CD4-positive, CD25-positive, alpha-beta regulatory T cell (primary cell): Measurements from ENCODE around the gene CREB3L2. TPM values are rescaled to one million over a fixed set of nuclear protein-coding genes. Genes with fewer than 3 reads are reported as not detected.

Experiments used
- ATAC-seq, 2 donors: fragments of 150-1000 bp; cut with Tn5 transposase; one replicate each; pipeline ENCODE4 v1.10.0; 2021; ENCODE audit warnings: low read depth in 2 of 2, moderate number of reproducible peaks in 2 of 2, moderate library complexity in 1 of 2
- DNase-seq, 3 donors: peaks; one replicate each; pipeline versions ENCODE4 v3.0.0 to v3.0.0-alpha.2; 2012 to 2022; ENCODE audit warnings: mixed read lengths in 1 of 3
- H3K27ac ChIP-seq: one replicate; pipeline ENCODE4 v1.7.0; 2013; ENCODE audit warnings: mild to moderate bottlenecking, low read length; ENCODE audit not compliant: insufficient read depth, poor library complexity, severe bottlenecking
- H3K27me3 ChIP-seq: one replicate; pipeline ENCODE4 v1.7.0; 2013; ENCODE audit warnings: low read length; ENCODE audit not compliant: control insufficient read depth, insufficient read depth
- H3K36me3 ChIP-seq: one replicate; pipeline ENCODE4 v1.7.0; 2013; ENCODE audit warnings: mild to moderate bottlenecking, low read length, moderate library complexity; ENCODE audit not compliant: control insufficient read depth, insufficient read depth
- H3K4me1 ChIP-seq: 2 replicates; pipeline ENCODE4 v1.7.0; 2013; ENCODE audit warnings: mild to moderate bottlenecking, low read length; ENCODE audit not compliant: insufficient read depth, control insufficient read depth, poor library complexity, severe bottlenecking
- H3K4me3 ChIP-seq: one replicate; pipeline ENCODE4 v1.7.0; 2013; ENCODE audit warnings: low read depth, mild to moderate bottlenecking, low read length, moderate library complexity
- H3K9me3 ChIP-seq, 2 experiments: 1 replicate in 1 of 2; 2 replicates in 1 of 2; pipeline ENCODE4 v1.7.0; 2013; ENCODE audit warnings: low read length in 2 of 2, mild to moderate bottlenecking in 1 of 2, moderate library complexity in 1 of 2; ENCODE audit not compliant: control insufficient read depth in 2 of 2
- H3K27ac Mint-ChIP-seq, 3 donors: one replicate each; pipeline ENCODE4 v1.8.0; 2020 to 2022; ENCODE audit warnings: mild to moderate bottlenecking in 3 of 3, mixed read lengths in 3 of 3, moderate library complexity in 2 of 3
- H3K27me3 Mint-ChIP-seq: one replicate; pipeline ENCODE4 v1.8.0; 2022; ENCODE audit warnings: mild to moderate bottlenecking, mixed read lengths
- H3K36me3 Mint-ChIP-seq: one replicate; pipeline ENCODE4 v1.8.0; 2020; ENCODE audit warnings: mixed read lengths
- H3K4me1 Mint-ChIP-seq, 4 donors: one replicate each; pipeline ENCODE4 v1.8.0; 2020 to 2022; ENCODE audit warnings: mixed read lengths in 4 of 4, mild to moderate bottlenecking in 1 of 4
- H3K4me3 Mint-ChIP-seq, 4 donors: one replicate each; pipeline ENCODE4 v1.8.0; 2020 to 2022; ENCODE audit warnings: mild to moderate bottlenecking in 4 of 4, mixed read lengths in 4 of 4, moderate library complexity in 3 of 4
- H3K9me3 Mint-ChIP-seq, 7 donors: one replicate each; pipeline ENCODE4 v1.8.0; 2020 to 2022; ENCODE audit warnings: mixed read lengths in 7 of 7, mild to moderate bottlenecking in 3 of 7, moderate library complexity in 2 of 7
- polyA plus RNA-seq, 4 donors: library from polyadenylated mRNA; unstranded; fragments of 300-500 nt; fragmentation: Illumina TruSeq; gene quantifications; one replicate each; pipeline ENCODE4 v1.2.3, GENCODE V29; 2021
- total RNA-seq: library from RNA; stranded (reverse); gene quantifications from one replicate; pipeline ENCODE4 v1.2.3, GENCODE V29; 2022

Gene CREB3L2
- total and polyA plus RNA-seq, 5 donors from 2014 or later: 12.0 to 27.3 (median 15.9) TPM

- peaks cover 33% of the 10 kb centered on the region for H3K36me3 Mint-ChIP-seq
- H3K4me1 Mint-ChIP-seq: peaks cover 0 to 4% (median 0%) of the 10 kb centered on the region in 4 donors
- no peak overlapping the region for H3K4me3 Mint-ChIP-seq
- H3K4me3 ChIP-seq: no peak overlapping the region
- ATAC-seq: no peak
- peak overlapping the region in 1 of 3 donors; percentile 44 for H3K27ac Mint-ChIP-seq
- H3K27ac ChIP-seq: no peak overlapping the region
- no peaks in the 10 kb centered on the region for H3K4me1 ChIP-seq
- no peaks in the 10 kb centered on the region for H3K27me3 ChIP-seq
- DNase-seq: no peak
- H3K9me3 Mint-ChIP-seq: no peaks in the 10 kb centered on the region
- H3K36me3 ChIP-seq: peaks cover 31% of the 10 kb centered on the region
- no peaks in the 10 kb centered on the region for H3K27me3 Mint-ChIP-seq
- no peaks in the 10 kb centered on the region for H3K9me3 ChIP-seq
Measured at GRCh38 chr7:137890449-137890921, 111.4 kb downstream of the CREB3L2 start.

- DNase-seq (no peak), ATAC-seq (no peak)
- Mint-ChIP-seq H3K36me3 (peaks cover 24% of the 10 kb centered on the region), H3K9me3 (no peaks in the 10 kb centered on the region), H3K27ac (peak overlapping the region in 1 of 3 donors; percentile 85), H3K4me1 (peaks cover 0 to 3% (median 0%) of the 10 kb centered on the region in 4 donors), H3K4me3 (no peak overlapping the region), H3K27me3 (no peaks in the 10 kb centered on the region)
- Histone ChIP-seq H3K4me1 (no peaks in the 10 kb centered on the region), H3K27me3 (no peaks in the 10 kb centered on the region), H3K4me3 (no peak overlapping the region), H3K9me3 (no peaks in the 10 kb centered on the region), H3K27ac (no peak overlapping the region), H3K36me3 (peaks cover 38% of the 10 kb centered on the region)
Measured at GRCh38 chr7:137888241-137888640, 113.6 kb downstream of the CREB3L2 start.

- H3K9me3 Mint-ChIP-seq: no peaks in the 10 kb centered on the region
- H3K36me3 Mint-ChIP-seq: peaks cover 37% of the 10 kb centered on the region
- peak overlapping the region in 2 of 3 donors; percentile 12 to 55 for H3K27ac Mint-ChIP-seq
- no peaks in the 10 kb centered on the region for H3K27me3 Mint-ChIP-seq
- peaks cover 0 to 3% (median 0%) of the 10 kb centered on the region in 4 donors for H3K4me1 Mint-ChIP-seq
- Histone ChIP-seq H3K4me3 (no peak overlapping the region), H3K4me1 (no peaks in the 10 kb centered on the region), H3K27me3 (no peaks in the 10 kb centered on the region), H3K36me3 (peaks cover 45% of the 10 kb centered on the region), H3K27ac (no peak overlapping the region), H3K9me3 (no peaks in the 10 kb centered on the region)
- DNase-seq (no peak), ATAC-seq (no peak)
- no peak overlapping the region for H3K4me3 Mint-ChIP-seq
Measured at GRCh38 chr7:137886746-137887145, 115.1 kb downstream of the CREB3L2 start.

- no peaks in the 10 kb centered on the region for H3K9me3 ChIP-seq
- peaks cover 50% of the 10 kb centered on the region for H3K36me3 ChIP-seq
- peak overlapping the region; percentile 12 to 87 (median 63) for H3K27ac Mint-ChIP-seq
- H3K36me3 Mint-ChIP-seq: peaks cover 41% of the 10 kb centered on the region
- no peaks in the 10 kb centered on the region for H3K27me3 ChIP-seq
- H3K4me1 Mint-ChIP-seq: peaks cover 0 to 3% (median 0%) of the 10 kb centered on the region in 4 donors
- ATAC-seq (no peak), DNase-seq (no peak)
- no peaks in the 10 kb centered on the region for H3K9me3 Mint-ChIP-seq
- no peak overlapping the region for H3K4me3 ChIP-seq
- no peak overlapping the region for H3K27ac ChIP-seq
- H3K4me3 Mint-ChIP-seq: no peak overlapping the region
- no peaks in the 10 kb centered on the region for H3K4me1 ChIP-seq
- no peaks in the 10 kb centered on the region for H3K27me3 Mint-ChIP-seq
Measured at GRCh38 chr7:137886281-137886680, 115.6 kb downstream of the CREB3L2 start.

- no peak for DNase-seq
- no peaks in the 10 kb centered on the region for H3K9me3 Mint-ChIP-seq
- no peak overlapping the region for H3K4me3 Mint-ChIP-seq
- ATAC-seq: no peak
- peaks cover 0 to 3% (median 0%) of the 10 kb centered on the region in 4 donors for H3K4me1 Mint-ChIP-seq
- H3K27me3 Mint-ChIP-seq: no peaks in the 10 kb centered on the region
- peaks cover 40% of the 10 kb centered on the region for H3K36me3 Mint-ChIP-seq
- no peaks in the 10 kb centered on the region for H3K4me1 ChIP-seq
- no peaks in the 10 kb centered on the region for H3K9me3 ChIP-seq
- no peaks in the 10 kb centered on the region for H3K27me3 ChIP-seq
- H3K27ac ChIP-seq: no peak overlapping the region
- peak overlapping the region in 1 of 3 donors; percentile 63 for H3K27ac Mint-ChIP-seq
- H3K4me3 ChIP-seq: no peak overlapping the region
- H3K36me3 ChIP-seq: peaks cover 56% of the 10 kb centered on the region
Measured at GRCh38 chr7:137885678-137886077, 116.2 kb downstream of the CREB3L2 start.

- DNase-seq: no peak
- peak overlapping the region in 1 of 4 donors; percentile 83 for H3K4me3 Mint-ChIP-seq
- H3K9me3 Mint-ChIP-seq: no peaks in the 10 kb centered on the region
- no peaks in the 10 kb centered on the region for H3K27me3 Mint-ChIP-seq
- no peaks in the 10 kb centered on the region for H3K4me1 Mint-ChIP-seq
- no peak overlapping the region for H3K27ac Mint-ChIP-seq
- peaks cover 82% of the 10 kb centered on the region for H3K36me3 ChIP-seq
- H3K36me3 Mint-ChIP-seq: peaks cover 59% of the 10 kb centered on the region
- ATAC-seq: no peak
- H3K9me3 ChIP-seq: no peaks in the 10 kb centered on the region
- no peaks in the 10 kb centered on the region for H3K27me3 ChIP-seq
- no peak overlapping the region for H3K4me3 ChIP-seq
- no peaks in the 10 kb centered on the region for H3K4me1 ChIP-seq
- H3K27ac ChIP-seq: no peak overlapping the region
Measured at GRCh38 chr7:137882806-137883205, 119.1 kb downstream of the CREB3L2 start.

GRCh38 chr7:137882261-137882668 is 119.6 kb downstream of the CREB3L2 start:
- Mint-ChIP-seq H3K4me1 (no peaks in the 10 kb centered on the region), H3K27me3 (no peaks in the 10 kb centered on the region), H3K4me3 (no peak overlapping the region), H3K27ac (no peak overlapping the region), H3K36me3 (peaks cover 63% of the 10 kb centered on the region), H3K9me3 (no peaks in the 10 kb centered on the region)
- H3K36me3 ChIP-seq: peaks cover 84% of the 10 kb centered on the region
- no peak for ATAC-seq
- no peak overlapping the region for H3K4me3 ChIP-seq
- DNase-seq: peak in 1 of 3 donors; percentile 9
- no peaks in the 10 kb centered on the region for H3K4me1 ChIP-seq
- no peak overlapping the region for H3K27ac ChIP-seq
- H3K9me3 ChIP-seq: no peaks in the 10 kb centered on the region
- no peaks in the 10 kb centered on the region for H3K27me3 ChIP-seq

DNA sequence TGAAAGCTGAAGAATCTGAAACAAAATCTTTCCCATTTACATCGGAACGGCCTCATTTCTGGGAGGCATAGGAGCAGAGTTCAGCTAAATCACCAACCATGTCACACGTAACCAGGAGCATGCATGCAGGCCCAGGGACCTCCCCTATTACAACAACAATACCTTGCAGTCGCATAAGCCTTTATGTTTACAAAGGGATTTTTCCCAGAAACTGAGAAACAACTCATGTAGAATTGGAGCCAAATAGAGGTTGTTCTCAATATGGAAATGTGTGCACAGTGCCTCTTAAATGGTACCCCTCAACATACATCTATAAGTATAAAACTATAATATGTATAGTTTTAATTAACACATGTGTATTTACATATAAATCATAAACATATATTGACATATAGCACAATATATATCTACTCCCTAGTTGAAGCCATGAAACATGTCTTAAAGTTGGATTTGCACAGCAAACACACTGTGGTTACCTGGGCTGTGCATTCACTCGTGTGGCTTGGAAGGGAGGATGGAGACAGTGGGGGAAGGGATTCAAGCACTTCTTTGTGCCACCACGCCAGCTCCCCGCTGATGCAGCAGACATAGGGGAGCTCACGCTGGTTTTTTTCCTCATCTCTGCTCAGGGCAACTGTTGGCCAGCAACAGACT is 120.2 kb downstream of the CREB3L2 start:
- Histone ChIP-seq H3K36me3 (peaks cover 79% of the 10 kb centered on the region), H3K27me3 (no peaks in the 10 kb centered on the region), H3K4me1 (no peaks in the 10 kb centered on the region), H3K4me3 (no peak overlapping the region), H3K27ac (no peak overlapping the region), H3K9me3 (no peaks in the 10 kb centered on the region)
- DNase-seq (no peak), ATAC-seq (no peak)
- Mint-ChIP-seq H3K27me3 (no peaks in the 10 kb centered on the region), H3K36me3 (peaks cover 68% of the 10 kb centered on the region), H3K4me1 (no peaks in the 10 kb centered on the region), H3K9me3 (no peaks in the 10 kb centered on the region), H3K27ac (no peak overlapping the region), H3K4me3 (no peak overlapping the region)
